GM12891 (cell line): Measurements from ENCODE around the gene PTGFRN.

Experiments
- POLR2A ChIP-seq: IDR thresholded peaks from 2 replicates; pipeline ENCODE4 v1.6.1; 2011; ENCODE audit warnings: low read depth, low read length, control low read depth
- POLR2AphosphoS5 ChIP-seq: IDR thresholded peaks from 2 replicates; pipeline ENCODE4 v1.6.1; 2011; ENCODE audit warnings: low read depth, low read length, control low read depth
- POU2F2 ChIP-seq: IDR thresholded peaks from 2 replicates; pipeline ENCODE4 v1.6.1; 2011; ENCODE audit warnings: low read depth, mild to moderate bottlenecking, control low read depth, low read length, moderate library complexity
- SPI1 ChIP-seq: IDR thresholded peaks from 2 replicates; pipeline ENCODE4 v1.6.1; 2011; ENCODE audit warnings: low read depth, low read length, control low read depth
- TAF1 ChIP-seq: IDR thresholded peaks from 2 replicates; pipeline ENCODE4 v1.6.1; 2011; ENCODE audit warnings: low read depth, low read length, control low read depth

GRCh38 chr1:116986421-116987255 lies 76.9 kb downstream of the PTGFRN start:
- no peak for TF ChIP-seq POLR2AphosphoS5
- TF ChIP-seq POLR2A, result no peak
- TF ChIP-seq SPI1, result no peak
- no peak for TF ChIP-seq TAF1
- no peak for TF ChIP-seq POU2F2
